ENCODE data around the gene CDK14. TPM values are rescaled to one million over a fixed set of nuclear protein-coding genes. Genes with fewer than 3 reads are reported as not detected.

CDK14 gene
- total and polyA plus RNA-seq, 2 donors (not counting 3 experiments of a cell fraction or from before 2014, with no cell fraction given) = 5.5 to 34.2 TPM

- no peak overlapping the region for H3K27ac ChIP-seq (ENCODE audit: insufficient read depth, low read depth, low read length)
- H3K4me1 ChIP-seq (ENCODE audit: control insufficient read depth, extremely low read depth, insufficient read depth, low read length) = peaks cover 18% of the 10 kb centered on the region
- no TSS peak for BruUV-seq (replicated peaks)
- DNase-seq (ENCODE audit: low read depth, low spot score) (peak; percentile 79), FAIRE-seq (peak; percentile 52)
- ChIA-PET POLR2A (interaction anchor here (0.6 kb wide), 1 partner anchor 132 kb away, joined by 4 read pairs; no protein-coding TSS in a partner anchor), CTCF (interaction anchor here (0.9 to 1.9 kb wide), 6 partner anchors 10 to 369 kb away, joined by 3 to 6 read pairs (median 4); no protein-coding TSS in a partner anchor)
- no peak overlapping the region for H3K9ac ChIP-seq (replicated peaks; ENCODE audit: extremely low read depth, insufficient read depth, low read length)
- no peaks in the 10 kb centered on the region for H3K36me3 ChIP-seq (ENCODE audit: control insufficient read depth in 2 of 2, extremely low read depth in 1 of 2, insufficient read depth in 2 of 2, low read length in 2 of 2)
- TF ChIP-seq EZH2 (IDR thresholded peaks at IDR 0.05; ENCODE audit: borderline replicate concordance, low read depth, low read length, severe bottlenecking) (no peak), POLR2AphosphoS5 (IDR thresholded peaks at IDR 0.05; ENCODE audit: insufficient read depth, low read depth, low read length) (no peak), GATA2 (IDR thresholded peaks at IDR 0.05; ENCODE audit: insufficient read depth, insufficient read length, low read depth, low read length) (peak; percentile 16), MAX (IDR thresholded peaks at IDR 0.05; ENCODE audit: insufficient read depth, insufficient read length) (no peak), MYC (IDR thresholded peaks at IDR 0.05; ENCODE audit: low read depth, low read length) (no peak), FOS (IDR thresholded peaks at IDR 0.05; ENCODE audit: borderline replicate concordance, insufficient read depth, low read length) (peak; percentile 43), POLR2A (IDR thresholded peaks at IDR 0.05; ENCODE audit: low read depth, low read length) (no peak), JUN (IDR thresholded peaks at IDR 0.05; ENCODE audit: borderline replicate concordance, insufficient read depth, insufficient read length, low read depth) (no peak)
- TF ChIP-seq, protein P1, sequence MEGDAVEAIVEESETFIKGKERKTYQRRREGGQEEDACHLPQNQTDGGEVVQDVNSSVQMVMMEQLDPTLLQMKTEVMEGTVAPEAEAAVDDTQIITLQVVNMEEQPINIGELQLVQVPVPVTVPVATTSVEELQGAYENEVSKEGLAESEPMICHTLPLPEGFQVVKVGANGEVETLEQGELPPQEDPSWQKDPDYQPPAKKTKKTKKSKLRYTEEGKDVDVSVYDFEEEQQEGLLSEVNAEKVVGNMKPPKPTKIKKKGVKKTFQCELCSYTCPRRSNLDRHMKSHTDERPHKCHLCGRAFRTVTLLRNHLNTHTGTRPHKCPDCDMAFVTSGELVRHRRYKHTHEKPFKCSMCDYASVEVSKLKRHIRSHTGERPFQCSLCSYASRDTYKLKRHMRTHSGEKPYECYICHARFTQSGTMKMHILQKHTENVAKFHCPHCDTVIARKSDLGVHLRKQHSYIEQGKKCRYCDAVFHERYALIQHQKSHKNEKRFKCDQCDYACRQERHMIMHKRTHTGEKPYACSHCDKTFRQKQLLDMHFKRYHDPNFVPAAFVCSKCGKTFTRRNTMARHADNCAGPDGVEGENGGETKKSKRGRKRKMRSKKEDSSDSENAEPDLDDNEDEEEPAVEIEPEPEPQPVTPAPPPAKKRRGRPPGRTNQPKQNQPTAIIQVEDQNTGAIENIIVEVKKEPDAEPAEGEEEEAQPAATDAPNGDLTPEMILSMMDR (IDR thresholded peaks at IDR 0.05; ENCODE audit: extremely low read depth in 1 of 2, insufficient read depth in 1 of 2, low read depth in 1 of 2, low read length in 2 of 2) = no peak
- no peaks in the 10 kb centered on the region for H3K27me3 ChIP-seq (ENCODE audit: control insufficient read depth in 2 of 2, insufficient read depth in 2 of 2, low read length in 2 of 2)
- H3K4me3 ChIP-seq (replicated peaks in 1 of 3; ENCODE audit: insufficient read depth in 1 of 3, low read depth in 1 of 3, low read length in 3 of 3) = no peak overlapping the region
- H3K9me1 ChIP-seq (replicated peaks; ENCODE audit: control insufficient read depth, extremely low read depth, insufficient read depth, low read length) = no peaks in the 10 kb centered on the region
- H3K9me3 ChIP-seq (replicated peaks; ENCODE audit: control insufficient read depth, insufficient read depth, low read length) = peaks cover 2% of the 10 kb centered on the region
- H4K20me1 ChIP-seq (replicated peaks; ENCODE audit: control insufficient read depth, extremely low read depth, insufficient read depth, low read length) = no peaks in the 10 kb centered on the region
- dilution Hi-C loops (cut with MboI; ENCODE audit: extremely low pct_ligation_motif_present, low sequenced_read_pairs) = no loop called here
- intact Hi-C loops (cut with micrococcal nuclease) = no loop called here
- no peaks in the 10 kb centered on the region for H3K79me2 ChIP-seq (ENCODE audit: control insufficient read depth, insufficient read depth, low read length)
- H2AFZ ChIP-seq (ENCODE audit: low read depth, low read length) = no peak overlapping the region
- peak overlapping the region; percentile 42 for H3K4me2 ChIP-seq (ENCODE audit: insufficient read depth, low read length)
Measured at GRCh38 chr7:90824386-90825307, 228.5 kb downstream of the CDK14 start.
